ENCODE data around the gene CTNNA1.

CTNNA1 gene

DNA sequence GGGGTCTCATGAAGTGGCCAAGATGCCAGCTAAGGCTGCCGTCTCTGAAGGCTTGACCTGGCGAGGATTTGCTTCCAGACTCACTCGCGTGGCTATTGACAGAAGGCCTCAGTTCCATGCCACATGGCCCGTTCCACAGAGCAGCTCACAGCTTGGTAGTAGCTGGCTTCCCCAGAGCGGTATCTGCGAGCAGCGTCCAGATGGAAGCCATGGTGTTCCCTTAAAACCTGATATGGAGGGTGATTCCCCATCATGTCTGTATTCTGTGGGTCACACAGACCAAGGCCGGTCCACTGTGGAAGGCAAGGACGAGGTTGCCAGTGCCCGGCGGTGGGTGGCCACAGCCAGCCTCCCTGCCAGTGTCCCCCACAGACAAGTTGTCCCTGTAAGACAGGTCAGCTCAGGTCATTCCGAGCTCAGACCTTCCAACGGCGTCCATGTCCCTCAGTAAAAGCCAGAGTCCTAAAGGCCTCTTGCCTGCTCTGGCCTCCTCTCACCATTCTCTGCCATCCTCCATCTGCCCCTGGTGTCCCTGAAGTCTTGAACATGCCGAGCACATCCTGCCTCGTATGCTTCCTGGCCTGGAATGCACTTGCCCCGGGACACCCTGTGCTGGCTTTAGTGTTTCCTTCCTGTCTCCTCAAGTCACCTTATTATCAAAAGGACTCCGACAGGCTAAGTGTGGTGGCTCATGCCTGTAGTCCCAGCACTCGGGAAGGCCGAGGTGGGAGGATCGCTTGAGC is 183.2 kb downstream of the CTNNA1 start:
- DNase-seq, result no peak

DNA sequence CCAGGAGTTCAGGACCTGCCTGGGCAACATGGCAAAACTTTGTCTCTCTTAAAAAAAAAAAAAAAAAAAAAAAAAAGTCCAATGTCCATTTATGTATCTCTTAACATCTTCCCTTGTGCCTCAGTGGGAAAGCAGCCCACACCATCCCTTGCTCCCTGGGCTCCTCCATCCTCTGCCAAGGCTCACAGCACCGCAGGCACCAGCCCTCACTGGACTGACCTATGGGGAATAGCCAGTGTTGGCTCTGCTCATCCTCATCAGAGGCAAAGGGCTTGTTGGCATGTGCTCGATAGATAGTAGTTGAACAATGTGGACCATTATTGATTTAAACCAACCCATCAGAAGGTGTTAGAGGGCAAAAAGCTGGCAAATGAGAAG is 183.7 kb downstream of the CTNNA1 start:
- no peak for DNase-seq

DNA sequence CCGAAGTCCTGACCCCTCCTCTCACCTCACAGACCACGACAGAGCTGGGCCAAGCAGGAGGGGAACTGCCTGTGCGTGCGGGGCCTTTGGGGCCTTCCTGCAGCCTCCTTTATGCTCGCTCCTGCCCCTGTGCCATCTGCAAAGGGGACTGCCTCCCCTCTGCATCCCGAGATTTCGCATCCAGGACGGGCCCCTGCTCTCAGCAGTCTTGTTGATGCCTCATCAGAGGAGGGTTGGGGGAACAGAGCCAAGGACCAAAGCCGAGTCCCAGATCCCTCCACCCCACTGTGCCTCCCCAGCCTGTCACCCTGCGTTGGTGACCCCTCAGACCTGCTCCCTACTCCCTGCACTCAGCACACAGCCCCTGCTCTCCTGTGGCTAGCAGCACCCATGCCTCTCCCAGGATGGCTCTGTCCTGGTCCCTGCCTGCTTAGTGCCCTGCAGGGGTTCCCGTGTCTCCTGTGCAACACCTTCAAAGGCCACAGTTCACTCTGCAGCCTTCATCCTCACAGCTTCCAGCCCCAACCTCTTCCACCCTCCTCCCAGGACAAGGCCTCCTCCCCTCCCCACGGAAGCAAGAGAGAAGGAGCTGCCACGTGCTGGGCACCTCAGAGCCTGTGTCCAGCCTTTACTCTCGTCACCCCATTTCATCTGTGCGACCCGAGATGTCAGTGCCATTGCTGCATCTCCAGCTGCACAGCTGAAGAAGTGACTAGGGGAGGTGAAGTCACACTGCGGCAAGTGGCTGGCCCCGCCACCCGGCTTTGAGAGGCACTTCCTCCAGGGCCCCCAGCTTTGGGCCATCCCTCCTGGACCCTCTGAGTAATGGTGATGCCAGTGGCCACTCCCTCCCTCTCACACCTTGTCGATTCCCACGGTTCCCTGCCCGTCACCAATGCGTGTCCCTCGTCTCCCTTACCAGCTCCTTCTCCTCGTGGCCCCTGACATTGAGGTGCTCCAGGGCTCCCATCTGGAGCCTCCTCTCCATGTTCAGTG is 184.5 kb downstream of the CTNNA1 start:
- no peak for DNase-seq

DNA sequence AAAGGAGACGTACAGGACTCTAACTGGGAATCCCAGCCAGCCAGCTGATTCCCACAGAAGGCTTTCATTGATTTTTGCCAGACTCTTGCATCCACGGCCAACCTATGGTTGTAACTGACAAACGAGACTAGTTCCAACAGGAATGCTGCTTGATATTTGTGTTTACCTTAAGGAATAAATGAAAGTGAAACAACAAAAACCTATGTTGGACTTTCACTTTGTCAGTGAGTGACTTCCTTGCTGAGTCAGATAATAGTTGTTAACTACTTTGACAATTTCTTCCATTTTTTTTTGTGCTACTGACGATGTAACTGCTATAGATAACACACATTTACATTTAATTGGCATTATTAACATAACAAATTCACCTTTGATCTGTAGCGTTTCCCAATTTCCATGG is 185.3 kb downstream of the CTNNA1 start:
- DNase-seq, result no peak

DNA sequence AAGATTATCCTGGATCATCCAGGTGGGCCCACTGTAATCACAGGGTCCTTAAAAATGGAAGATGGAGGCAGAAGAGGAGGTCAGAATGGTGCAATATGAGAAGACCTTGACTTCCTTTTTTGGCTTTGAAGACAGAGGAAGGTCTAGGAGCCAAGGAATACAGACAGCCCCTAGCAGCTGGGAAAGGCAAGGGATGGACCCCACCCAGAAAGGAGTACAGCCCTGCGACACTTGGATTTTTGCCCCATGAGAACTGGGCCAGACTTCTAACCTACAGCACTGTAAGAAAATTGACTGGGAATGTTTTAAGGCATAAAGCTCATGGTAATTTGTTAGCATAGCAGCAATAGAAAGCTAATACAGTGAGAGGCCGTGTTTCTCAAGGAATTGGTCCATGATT is 188.8 kb downstream of the CTNNA1 start:
- no peak for DNase-seq

DNA sequence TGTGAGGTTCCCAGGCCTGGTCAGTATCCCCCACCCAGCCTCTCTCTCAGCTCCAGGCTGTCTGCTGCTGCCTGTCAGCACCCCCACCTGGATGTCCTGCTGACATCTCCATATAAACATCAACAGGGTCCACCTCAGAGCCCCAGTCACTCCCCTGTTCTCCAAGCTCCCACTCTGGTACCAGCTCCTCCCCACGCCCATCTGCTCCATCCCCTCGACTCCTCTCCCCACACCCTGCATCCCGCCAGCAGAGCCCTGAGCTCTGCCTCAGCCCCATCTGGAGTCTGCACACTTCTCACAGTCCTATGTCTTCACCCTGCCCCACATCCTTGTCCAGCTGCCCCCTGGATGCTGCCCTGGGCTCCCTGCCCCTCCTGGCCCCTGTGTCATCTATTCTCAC is 189.6 kb downstream of the CTNNA1 start:
- peak; percentile 23 for DNase-seq

DNA sequence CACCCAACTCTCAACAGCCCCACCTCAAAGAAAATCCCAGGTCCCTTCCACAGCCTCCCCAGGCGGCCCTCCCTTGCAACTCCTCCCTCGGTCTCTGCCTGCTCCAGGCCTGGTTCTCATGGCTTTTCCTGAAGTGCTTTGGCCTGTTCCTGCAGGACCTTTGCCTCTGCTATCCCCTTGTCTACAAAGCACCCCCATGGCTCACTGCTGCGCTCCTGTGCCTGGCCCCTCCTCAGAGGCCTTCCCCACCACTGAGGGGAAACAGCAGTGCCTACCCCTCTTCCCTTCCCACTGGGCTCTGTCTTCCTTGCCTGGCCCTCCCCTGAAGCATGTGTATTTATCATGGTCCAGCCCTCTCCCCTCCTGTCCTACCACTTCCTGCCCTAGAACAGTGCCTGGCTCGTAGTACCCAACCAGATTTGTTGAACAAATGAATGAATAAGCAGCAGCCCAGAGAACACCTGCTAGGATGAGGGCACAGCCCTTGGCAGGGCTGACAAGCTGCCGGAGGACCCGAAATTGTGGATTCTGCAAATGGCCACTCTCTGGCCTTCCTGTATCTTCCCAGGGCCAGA is 190.5 kb downstream of the CTNNA1 start:
- no peak for DNase-seq

DNA sequence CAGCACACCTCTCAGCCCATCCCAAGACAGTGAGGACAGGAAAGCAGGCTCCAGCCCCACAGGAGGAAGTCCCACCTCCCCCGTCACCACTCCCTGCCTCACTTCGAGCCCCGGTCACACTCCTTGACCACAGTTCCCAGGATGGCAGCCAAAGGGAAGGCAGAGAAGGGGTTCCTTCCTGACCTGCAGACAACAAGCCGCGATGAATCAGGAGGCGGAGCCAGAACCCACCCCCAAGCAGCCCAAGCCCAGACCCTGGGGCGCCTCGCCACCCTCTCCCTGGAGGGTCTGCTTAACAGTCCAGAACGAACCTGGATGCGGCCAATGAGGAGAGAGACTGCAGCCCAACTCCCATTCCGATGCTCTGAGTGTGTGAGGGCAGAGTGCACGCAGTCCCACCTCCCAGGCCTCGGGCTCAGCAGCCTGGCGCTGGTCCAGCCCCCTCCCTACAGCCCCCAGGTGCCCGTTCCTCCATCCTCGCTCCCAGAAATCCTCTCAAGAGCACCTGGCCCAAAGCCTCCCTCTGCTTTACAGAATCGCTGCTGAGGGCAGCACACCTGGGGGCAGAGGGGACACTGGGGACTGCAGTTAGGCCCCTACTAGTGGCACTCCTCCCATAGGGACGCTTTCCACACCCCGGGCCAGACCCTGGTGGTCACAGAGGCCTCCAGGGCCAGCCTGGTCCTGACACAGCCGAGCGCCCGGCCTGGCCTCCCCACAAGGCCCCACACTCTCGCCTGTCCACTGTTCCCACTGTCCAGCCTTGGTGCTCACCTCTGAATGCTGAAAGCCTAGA is 191.5 kb downstream of the CTNNA1 start:
- no peak for DNase-seq

DNA sequence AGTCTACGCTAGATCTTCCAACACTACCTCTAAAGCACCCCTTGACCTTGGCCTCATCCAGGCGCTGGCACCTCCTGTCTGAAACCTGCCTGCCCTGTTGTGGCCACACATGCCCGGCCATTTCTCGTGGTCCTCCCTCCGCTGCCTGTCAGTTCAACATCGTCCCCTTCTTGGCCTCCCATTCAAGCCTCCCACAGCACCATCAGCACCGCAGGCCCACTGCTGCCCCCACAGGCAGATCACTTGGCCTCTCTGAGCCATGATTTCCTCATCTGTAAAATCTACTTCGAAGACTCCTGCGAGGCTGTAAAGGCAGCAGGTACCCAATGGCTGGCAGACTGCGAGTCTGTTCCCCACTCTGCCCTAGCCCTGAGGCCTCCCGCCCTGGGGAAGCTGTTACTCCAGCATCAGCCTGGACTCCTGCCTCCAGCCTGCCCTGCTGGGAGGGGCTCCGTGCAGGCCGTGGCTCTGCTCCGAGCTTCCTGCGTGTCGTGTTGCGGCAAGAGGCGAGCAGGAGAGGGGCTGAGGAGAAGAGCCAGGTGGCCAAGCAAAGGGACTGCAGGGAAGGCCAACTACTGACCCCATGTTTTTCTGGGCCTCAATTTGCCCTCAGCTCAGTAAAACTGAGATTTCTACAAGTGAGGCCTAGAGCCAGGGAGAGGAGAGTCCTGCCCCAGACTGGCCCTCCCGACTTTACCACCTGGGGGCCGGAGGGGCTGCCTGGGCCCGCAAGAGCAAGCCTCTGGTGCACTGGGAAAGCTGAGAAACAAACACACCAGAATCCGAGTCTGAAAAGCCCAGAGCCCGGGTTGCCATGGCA is 192.4 kb downstream of the CTNNA1 start:
- no peak for DNase-seq

DNA sequence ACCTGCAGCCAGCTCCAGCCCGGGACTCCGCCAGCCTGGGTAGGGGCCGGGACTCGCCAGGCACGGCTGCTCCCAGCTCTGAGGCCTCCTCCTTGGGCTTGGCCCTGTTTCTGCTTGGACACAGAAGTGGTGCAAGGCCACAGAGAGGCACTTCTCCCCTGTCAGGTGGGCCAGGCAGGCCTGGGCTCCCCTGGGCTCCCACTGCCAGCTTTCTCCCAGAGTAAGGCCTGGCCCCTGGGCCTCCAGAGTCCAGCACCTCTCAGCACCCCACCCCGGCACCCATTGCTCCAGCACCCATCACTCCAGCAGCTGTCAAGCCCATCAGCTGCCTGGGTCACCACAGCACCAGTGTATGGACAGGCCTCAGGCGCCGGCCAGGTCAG is 193.0 kb downstream of the CTNNA1 start:
- DNase-seq, result no peak

DNA sequence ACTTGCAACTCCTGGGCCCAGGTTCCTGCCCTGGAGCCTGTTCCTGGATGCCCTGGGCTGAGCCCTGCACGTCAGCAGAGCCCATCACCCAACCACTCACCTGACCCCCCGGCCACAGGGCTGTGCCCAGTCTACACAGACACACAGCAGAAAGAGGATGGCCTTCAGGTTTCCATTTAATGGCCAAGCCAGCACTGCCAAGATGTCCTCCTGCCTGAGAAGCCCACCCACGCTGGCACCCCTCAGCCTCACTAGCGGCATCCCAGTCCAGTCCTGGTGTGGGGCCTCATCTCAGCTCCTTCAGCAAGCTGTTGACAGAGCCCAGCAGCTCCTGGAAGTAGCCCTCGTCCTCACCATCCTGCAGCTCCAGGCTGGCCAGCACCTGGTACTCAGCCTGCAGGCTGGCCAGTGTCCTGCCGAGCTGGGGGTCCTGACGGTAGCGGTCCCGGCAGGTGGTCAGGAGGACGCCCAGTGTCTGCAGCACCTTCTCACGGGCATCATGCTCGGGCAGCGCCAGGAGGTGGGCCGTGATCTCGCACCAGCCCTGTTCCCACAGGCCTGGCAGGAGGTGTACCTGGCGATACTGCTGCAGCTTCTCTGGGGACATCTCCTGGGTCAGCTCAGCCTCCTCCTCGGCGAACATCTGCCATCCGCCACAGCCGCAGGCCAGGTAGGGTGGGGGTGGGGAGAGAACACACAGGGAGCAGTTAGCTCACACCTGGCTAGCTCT is 193.8 kb downstream of the CTNNA1 start:
- DNase-seq, result no peak

DNA sequence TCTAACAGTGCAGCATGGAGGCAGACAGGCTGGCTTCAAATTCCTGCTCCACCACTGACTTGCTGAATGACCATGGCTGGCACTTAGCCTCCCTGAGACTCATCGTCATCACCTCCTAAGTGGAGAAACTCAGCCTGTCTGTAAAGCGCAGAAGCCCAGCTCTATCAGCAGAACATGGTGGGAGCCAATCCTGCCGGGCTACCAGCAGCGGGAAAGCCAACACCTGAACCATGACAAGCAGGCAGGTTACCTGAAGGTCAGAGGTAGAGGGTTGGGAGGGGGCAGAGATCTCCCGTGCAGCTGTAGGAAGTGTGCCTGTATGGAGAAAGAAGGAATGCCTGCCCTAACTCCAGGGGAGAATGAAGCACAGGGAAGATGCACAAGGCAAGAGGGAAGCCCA is 194.6 kb downstream of the CTNNA1 start:
- DNase-seq, result no peak

DNA sequence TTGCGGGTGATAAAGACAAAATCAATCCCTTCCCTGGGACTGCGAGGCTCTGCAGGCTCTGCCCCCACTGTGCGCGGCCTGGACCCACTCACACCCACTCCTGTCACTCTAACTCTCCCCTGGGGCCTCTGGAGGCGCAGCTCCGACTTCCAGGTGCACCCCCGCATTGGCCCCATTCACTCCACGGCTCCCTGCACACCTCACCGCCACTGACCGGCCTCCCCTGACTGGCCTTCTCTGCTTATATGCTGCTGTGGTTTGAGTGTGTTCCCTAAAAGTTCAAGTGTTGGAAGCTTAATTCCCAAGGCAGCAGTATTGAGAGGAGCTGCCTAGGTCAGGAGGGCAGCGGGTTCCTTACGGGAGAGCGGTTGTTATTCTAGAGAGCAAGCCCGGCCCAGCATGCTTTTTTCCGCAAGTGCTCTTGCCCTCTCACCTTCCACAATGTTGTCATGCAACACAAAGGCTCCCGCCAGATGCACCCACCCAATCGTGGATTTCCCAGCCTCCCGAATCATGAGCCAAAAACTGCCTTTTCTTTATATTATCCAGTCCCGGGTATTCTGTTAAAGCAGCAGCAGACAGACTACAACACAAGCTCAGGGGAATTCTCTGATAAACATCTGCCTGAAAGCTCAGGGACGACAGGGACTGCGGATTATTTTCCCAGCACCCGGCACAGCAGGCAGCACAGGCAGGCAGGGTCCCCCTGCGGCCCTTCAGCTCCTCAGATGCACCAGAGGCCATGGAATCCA is 195.4 kb downstream of the CTNNA1 start:
- peak; percentile 53 for DNase-seq

DNA sequence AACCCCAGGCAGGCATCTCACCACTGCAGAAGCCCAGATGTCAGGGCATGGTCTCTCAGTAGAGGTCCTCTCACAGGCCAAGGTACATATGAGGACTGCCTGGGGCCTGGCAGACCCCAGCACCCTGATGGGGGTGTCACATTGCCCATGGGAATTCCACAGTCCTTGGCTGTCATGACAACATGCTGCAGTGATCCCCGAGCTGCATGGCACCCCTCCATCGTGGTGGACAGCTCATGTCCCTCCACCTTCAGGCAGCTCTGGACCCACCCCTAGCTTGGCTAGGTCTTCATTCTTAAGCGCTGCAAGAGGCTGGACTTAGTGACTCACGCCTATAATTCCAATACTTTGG is 196.0 kb downstream of the CTNNA1 start:
- no peak for DNase-seq

DNA sequence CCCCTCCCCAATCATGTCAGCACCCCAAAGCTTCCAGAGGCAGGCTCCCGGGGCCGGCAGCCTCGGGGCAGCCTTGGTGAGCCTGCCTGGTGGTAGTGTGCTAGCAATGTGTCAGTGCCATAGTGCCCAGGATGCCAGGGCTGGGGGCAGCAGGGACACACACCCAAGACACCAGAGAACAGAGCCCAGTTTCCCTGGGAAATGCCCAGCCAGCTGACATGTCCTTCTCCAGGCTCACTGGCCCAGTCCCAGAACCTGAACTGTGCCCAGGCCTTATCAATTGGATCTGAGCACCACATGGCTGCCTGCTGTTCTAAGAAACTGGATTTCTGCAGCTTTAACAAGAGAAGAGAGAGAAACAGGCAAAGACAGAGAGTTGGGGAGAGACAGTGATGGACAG is 196.8 kb downstream of the CTNNA1 start:
- DNase-seq, result no peak

DNA sequence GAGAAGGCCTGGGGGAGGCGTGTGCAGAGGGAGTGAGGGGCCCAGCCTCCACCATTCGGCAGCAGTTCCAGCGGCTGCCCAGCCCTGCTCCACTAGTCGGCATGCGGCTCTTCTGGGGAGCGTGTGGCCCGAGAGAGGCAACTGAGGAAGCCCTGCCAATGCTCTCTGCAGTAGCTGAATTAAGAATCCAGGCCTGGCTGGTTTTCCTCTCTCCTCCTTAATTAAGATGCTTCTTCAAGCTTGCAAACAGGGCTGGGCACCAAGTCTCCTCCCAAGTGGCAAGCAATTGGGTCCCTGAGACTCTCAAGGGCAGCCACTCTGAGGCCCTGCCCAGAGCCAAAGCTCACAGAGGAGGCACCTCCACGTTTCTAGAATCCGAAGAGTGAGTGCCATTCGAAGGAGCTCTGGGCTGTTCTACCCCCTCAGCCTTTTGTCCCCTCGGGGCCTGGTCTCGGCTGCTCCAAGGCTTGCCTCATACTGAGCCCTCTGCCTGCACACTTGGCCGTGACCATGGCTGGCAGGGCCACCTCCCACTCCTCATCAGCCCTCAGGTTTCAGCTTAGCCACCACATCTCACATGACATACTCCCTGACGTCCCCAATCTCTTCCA is 197.3 kb downstream of the CTNNA1 start:
- DNase-seq, result no peak

DNA sequence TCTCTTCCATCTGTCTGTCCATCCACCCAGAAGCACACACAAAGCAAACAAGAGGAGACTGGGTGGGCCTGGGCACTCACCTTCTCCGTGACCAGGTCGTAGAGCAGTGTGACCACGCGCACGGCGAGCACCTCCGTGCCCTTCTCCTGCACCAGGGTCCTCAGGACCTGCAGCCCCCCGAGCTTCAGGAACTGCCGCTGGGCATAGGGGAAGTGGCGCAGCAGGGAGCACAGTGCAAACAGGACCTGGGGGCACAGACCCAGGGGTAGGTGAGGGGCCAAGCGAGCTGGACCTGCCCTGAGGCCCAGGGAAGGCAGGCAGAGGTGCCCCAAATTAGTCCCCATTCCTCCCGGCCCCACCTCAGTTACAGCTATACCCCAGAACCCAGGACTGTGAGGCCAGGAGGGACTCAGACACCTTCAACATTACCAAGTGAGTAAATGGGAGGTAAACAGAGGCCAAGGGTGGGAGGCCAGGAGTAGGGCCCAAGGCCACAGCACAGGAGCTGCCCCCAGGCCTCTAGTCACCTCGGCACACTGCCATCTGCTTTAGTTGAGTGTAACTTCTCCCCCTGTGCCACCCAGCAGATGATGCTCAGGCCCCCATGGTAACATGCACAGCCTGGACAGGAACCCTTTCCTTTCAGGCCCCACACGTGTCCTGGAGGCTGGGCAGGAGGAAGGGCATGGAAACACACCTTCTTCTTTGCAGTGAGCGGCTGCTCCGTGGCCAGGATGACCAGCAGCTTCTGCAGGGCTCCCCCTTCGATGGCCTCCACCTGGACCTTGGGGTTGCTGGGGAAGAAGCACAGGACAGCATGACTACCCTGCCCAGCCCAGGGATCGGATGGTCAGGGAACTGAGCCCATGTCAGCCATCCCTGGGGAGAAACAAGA is 198.1 kb downstream of the CTNNA1 start:
- DNase-seq, result no peak

DNA sequence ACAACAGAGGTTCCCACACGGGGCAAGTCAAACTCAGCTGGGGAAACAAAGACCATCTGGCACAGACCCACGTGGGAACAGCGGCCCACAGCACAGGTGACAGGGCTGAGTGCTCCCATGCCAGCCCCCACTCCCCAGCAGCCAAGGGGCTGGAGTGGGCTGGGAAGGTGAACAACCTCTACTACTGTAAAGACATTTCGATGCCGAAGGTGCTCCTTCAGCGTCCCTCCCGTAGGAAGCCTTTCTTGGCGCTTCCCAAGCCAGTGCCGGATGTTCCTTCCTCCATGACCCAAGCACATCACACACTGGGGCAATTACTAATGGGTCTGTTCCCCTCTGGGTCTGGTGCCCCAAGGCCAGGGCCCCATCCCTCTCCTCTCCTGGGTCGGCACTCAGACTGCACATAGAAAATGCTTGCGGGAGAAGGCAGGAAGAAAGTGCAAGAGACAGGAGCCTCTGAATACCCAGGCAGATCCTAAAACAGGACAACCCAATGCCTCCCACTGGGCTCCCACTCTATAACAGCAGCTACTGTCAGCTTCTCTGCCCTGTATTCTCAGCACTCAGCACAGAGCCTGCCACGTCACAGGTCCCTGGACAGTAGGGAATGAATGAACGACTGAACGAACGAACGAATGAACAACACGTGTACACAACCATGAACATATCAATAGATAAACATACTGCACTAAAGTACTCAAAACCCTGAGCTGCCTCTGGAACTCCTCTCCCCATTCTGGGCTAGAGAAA is 198.9 kb downstream of the CTNNA1 start:
- DNase-seq, result no peak
